Measurements from ENCODE around the gene TTLL12.

DNA sequence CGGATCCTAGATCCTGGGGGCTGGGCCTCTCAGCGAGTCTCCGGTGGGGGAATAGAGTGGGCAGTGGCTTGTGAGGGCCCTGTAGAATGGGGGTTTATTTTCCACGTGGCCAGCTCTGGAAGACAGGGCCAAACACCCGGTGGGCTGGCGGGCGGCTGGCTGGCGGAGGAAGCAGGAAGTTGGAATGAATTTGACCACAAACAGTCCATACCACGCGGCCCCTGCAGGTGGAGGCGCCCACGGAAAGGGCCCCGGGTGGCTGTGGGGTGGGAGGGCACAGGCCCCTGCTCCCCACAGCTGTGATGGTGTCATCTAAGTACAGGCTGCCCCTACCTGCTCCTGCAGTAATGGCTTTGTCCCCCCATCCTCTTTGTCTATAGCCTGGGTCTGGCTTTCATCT is 58.8 kb downstream of the TTLL12 start:
- TF ChIP-seq CTCF (IDR thresholded peaks at IDR 0.05), result no peak
- no peak for TF ChIP-seq POLR2A (IDR thresholded peaks at IDR 0.05)
